Type B pancreatic cell (in vitro differentiated cells): ENCODE data around the gene QRFP. TPM values are rescaled to one million over a fixed set of nuclear protein-coding genes. Genes with fewer than 3 reads are reported as not detected.

Source experiments
- DNase-seq: peaks from one replicate; pipeline ENCODE4 v3.0.0; 2021; ENCODE audit warnings: mixed read lengths; ENCODE audit not compliant: unreplicated experiment; ENCODE audit errors: extremely low spot score
- H3K27ac Mint-ChIP-seq: 2 replicates; pipeline ENCODE4 v1.8.0; 2021; ENCODE audit warnings: mild to moderate bottlenecking, mixed read lengths
- H3K27me3 Mint-ChIP-seq: 2 replicates; pipeline ENCODE4 v1.8.0; 2021; ENCODE audit warnings: mixed read lengths
- H3K36me3 Mint-ChIP-seq: 2 replicates; pipeline ENCODE4 v1.8.0; 2021; ENCODE audit warnings: mixed read lengths
- H3K4me1 Mint-ChIP-seq: one replicate; pipeline ENCODE4 v1.8.0; 2021; ENCODE audit warnings: mixed read lengths; ENCODE audit not compliant: unreplicated experiment
- H3K4me3 Mint-ChIP-seq: 2 replicates; pipeline ENCODE4 v1.8.0; 2021; ENCODE audit warnings: mild to moderate bottlenecking, mixed read lengths
- H3K9me3 Mint-ChIP-seq: 2 replicates; pipeline ENCODE4 v1.8.0; 2021; ENCODE audit warnings: mixed read lengths
- CTCF ChIP-seq: fragments of 200-600 bp; sonication (generic); conservative IDR thresholded peaks from 2 replicates; pipeline ENCODE4 v1.5.0; 2021; ENCODE audit warnings: antibody characterized with exemption, mild to moderate bottlenecking
- total RNA-seq: library from RNA; stranded (reverse); gene quantifications from 2 replicates; pipeline ENCODE4 v1.2.1, GENCODE V29; 2021; ENCODE audit warnings: low replicate concordance

Gene QRFP
- total RNA-seq, 1 donor from 2014 or later = not detected

- Mint-ChIP-seq H3K27me3 (peaks cover 4% of the 10 kb centered on the region), H3K4me3 (no peak overlapping the region), H3K27ac (no peak overlapping the region), H3K36me3 (no peaks in the 10 kb centered on the region), H3K9me3 (no peaks in the 10 kb centered on the region), H3K4me1 (no peaks in the 10 kb centered on the region)
- TF ChIP-seq CTCF = no peak
- no peak for DNase-seq
Measured at GRCh38 chr9:130900701-130901497, 4.3 kb upstream of the QRFP start.

- Mint-ChIP-seq H3K27me3 (peaks cover 4% of the 10 kb centered on the region), H3K9me3 (no peaks in the 10 kb centered on the region), H3K36me3 (no peaks in the 10 kb centered on the region), H3K4me1 (no peaks in the 10 kb centered on the region), H3K4me3 (no peak overlapping the region), H3K27ac (no peak overlapping the region)
- TF ChIP-seq CTCF = no peak
- no peak for DNase-seq
Measured at GRCh38 chr9:130899051-130899748, 2.6 kb upstream of the QRFP start.

GRCh38 chr9:130898552-130898852 is 1.9 kb upstream of the QRFP start:
- no peak overlapping the region for H3K4me3 Mint-ChIP-seq
- no peak for DNase-seq
- H3K9me3 Mint-ChIP-seq = no peaks in the 10 kb centered on the region
- peaks cover 4% of the 10 kb centered on the region for H3K27me3 Mint-ChIP-seq
- no peaks in the 10 kb centered on the region for H3K4me1 Mint-ChIP-seq
- H3K36me3 Mint-ChIP-seq = no peaks in the 10 kb centered on the region
- no peak for TF ChIP-seq CTCF
- H3K27ac Mint-ChIP-seq = no peak overlapping the region

GRCh38 chr9:130897848-130898551 is 1.4 kb upstream of the QRFP start:
- H3K27ac Mint-ChIP-seq = no peak overlapping the region
- no peak overlapping the region for H3K4me3 Mint-ChIP-seq
- peaks cover 4% of the 10 kb centered on the region for H3K27me3 Mint-ChIP-seq
- no peaks in the 10 kb centered on the region for H3K36me3 Mint-ChIP-seq
- no peak for TF ChIP-seq CTCF
- H3K9me3 Mint-ChIP-seq = no peaks in the 10 kb centered on the region
- no peak for DNase-seq
- H3K4me1 Mint-ChIP-seq = peaks cover 2% of the 10 kb centered on the region

- no peak overlapping the region for H3K27ac Mint-ChIP-seq
Measured at GRCh38 chr9:130897105-130897751, 616 bp upstream of the QRFP start.

More at GRCh38 chr9:130897105-130897751, 616 bp upstream of the QRFP start:
- H3K9me3 Mint-ChIP-seq = no peaks in the 10 kb centered on the region
- H3K4me3 Mint-ChIP-seq = no peak overlapping the region
- TF ChIP-seq CTCF = no peak
- DNase-seq = no peak
- peaks cover 4% of the 10 kb centered on the region for H3K27me3 Mint-ChIP-seq
- peaks cover 4% of the 10 kb centered on the region for H3K4me1 Mint-ChIP-seq
- H3K36me3 Mint-ChIP-seq = no peaks in the 10 kb centered on the region
